Thyroid gland (tissue), 4 donors: ENCODE measurements around the gene JPH4.

ENCODE experiments used
- CTCF ChIP-seq, 6 experiments: fragments of 200-600 bp in 3 of 6; fragments of 450-650 bp in 3 of 6; sonication (generic) in 3 of 6; IDR thresholded peaks; one replicate each; pipeline ENCODE4 v1.5.1; 2016 to 2019; ENCODE audit warnings: antibody characterized with exemption in 6 of 6, mild to moderate bottlenecking in 2 of 6, inconsistent platforms in 1 of 6, moderate library complexity in 1 of 6
- POLR2A ChIP-seq, 2 donors: fragments of 450-650 bp; IDR thresholded peaks; one replicate each; pipeline ENCODE4 v1.6.1; 2017; ENCODE audit warnings: antibody characterized with exemption in 2 of 2, mild to moderate bottlenecking in 2 of 2, moderate library complexity in 1 of 2

GRCh38 chr14:23603103-23603502 lies 24.5 kb upstream of the JPH4 start:
- no peak for TF ChIP-seq POLR2A (IDR thresholded peaks at IDR 0.05)
- TF ChIP-seq CTCF (IDR thresholded peaks at IDR 0.05), result no peak
